Heart left ventricle (tissue), 13 donors: ENCODE data around the gene TMED8.

Source experiments
- CTCF ChIP-seq, 12 donors: fragments of 200-600 bp; sonication (generic) in 4 of 12; IDR thresholded peaks; one replicate each; pipeline versions ENCODE4 v1.5.0 to v1.8.0; 2018 to 2022; ENCODE audit warnings: antibody characterized with exemption in 12 of 12, mild to moderate bottlenecking in 5 of 12
- POLR2A ChIP-seq, 2 donors: fragments of 450-650 bp; IDR thresholded peaks; one replicate each; pipeline ENCODE4 v1.6.1; 2017; ENCODE audit warnings: antibody characterized with exemption in 2 of 2, mild to moderate bottlenecking in 2 of 2, moderate library complexity in 2 of 2
- donor health status: ischemic (EF 13 %, LVEDD 7.1; RV severe dilation, severe dysfunction).
- donor health status: DM: no; HTN: yes; CAD: no.
- donor health status: DM: no; HTN: no; CAD: no.
- donor health status: ischemic (EF 25% LVEDD 6.9; RV normal size, moderate dysfunction).
- donor health status: ischemic (EF 25% LVEDD 5.7; RV mildly dilated, moderate dysfunction).
- donor health status: ischemic (EF 35%, LVEDD 5.7; RV mildly dilated, moderate dysfunction).
- donor health status: nonischemic (EF 11% LVEDD 7.7; RV severe dilation, severe dysfunction).
- donor health status: DM: yes; HTN: yes; CAD: no.
- donor health status: PGD.
- donor health status: ischemic (EF 29% LVEDD 5.4; RV normal size, mild dysfunction).
- donor health status: nonischemic (EF 23%, LVEDD 6.1; RV moderate dilation, normal function).

GRCh38 chr14:77290705-77291104, 86.2 kb downstream of the TMED8 start:
- TF ChIP-seq CTCF (IDR thresholded peaks at IDR 0.05) (no peak), POLR2A (IDR thresholded peaks at IDR 0.05) (no peak)
